C4-2B (cell line): Measurements from ENCODE around the gene UGT1A3.

ENCODE experiments used
- H3K27ac ChIP-seq: fragments of 450-650 bp; 2 replicates; pipeline ENCODE4 v1.5.1; 2017
- ZFX ChIP-seq: fragments of 450-650 bp; IDR thresholded peaks from 2 replicates; pipeline ENCODE4 v1.6.1; 2017
- TF ChIP-seq, protein P1 (sequence below): fragments of 450-650 bp; conservative IDR thresholded peaks from 2 replicates; pipeline ENCODE4 v1.5.1; 2017; ENCODE audit warnings: mild to moderate bottlenecking

UGT1A3 gene

DNA sequence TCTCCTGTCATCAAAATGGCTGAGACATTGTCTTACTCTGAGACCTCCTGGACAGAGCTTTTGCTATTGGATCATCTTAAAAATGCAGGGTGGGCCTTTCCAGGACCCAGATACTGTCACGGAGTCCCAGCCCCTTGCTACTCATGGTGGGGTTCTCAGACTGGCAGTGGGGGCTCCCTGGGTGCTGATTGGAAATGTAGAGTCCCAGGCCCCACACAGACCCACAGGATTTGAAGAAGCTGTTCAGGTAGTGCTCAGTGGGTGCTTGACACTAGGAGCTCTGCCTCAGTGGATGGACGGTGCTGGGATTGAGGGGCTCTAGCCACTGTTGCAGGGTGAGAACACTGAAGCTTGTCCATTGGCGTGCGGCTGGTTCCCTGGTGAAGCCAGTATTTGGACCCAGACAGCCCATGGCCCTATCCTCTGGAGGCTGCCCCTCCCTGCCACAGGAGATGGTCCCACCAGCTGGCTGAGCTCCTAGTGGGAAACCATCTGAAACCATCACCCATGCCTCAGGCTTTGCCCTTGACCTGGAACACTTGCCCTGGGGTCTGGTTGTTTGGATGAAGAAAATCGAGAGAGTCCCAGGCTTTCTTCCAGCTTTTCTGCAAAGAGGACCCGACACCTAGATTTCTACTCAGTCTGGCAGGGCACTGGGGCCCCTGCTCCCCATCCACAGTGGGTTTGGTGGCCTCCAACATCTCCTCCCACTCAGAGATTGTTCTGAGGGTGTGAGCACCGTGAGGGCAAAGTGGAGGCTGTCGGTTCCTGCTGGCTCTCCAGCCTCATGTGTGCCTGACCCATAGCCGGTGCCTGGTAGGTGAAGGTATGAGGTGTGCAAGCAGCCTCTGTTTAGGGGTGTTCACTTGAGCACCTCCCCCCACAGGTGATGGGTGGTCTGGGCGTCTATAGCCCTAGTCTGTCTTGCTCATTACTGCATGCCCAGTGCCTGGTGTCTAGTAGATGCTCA is 79.4 kb downstream of the UGT1A3 start:
- TF ChIP-seq ZFX = no peak
- TF ChIP-seq, protein P1, sequence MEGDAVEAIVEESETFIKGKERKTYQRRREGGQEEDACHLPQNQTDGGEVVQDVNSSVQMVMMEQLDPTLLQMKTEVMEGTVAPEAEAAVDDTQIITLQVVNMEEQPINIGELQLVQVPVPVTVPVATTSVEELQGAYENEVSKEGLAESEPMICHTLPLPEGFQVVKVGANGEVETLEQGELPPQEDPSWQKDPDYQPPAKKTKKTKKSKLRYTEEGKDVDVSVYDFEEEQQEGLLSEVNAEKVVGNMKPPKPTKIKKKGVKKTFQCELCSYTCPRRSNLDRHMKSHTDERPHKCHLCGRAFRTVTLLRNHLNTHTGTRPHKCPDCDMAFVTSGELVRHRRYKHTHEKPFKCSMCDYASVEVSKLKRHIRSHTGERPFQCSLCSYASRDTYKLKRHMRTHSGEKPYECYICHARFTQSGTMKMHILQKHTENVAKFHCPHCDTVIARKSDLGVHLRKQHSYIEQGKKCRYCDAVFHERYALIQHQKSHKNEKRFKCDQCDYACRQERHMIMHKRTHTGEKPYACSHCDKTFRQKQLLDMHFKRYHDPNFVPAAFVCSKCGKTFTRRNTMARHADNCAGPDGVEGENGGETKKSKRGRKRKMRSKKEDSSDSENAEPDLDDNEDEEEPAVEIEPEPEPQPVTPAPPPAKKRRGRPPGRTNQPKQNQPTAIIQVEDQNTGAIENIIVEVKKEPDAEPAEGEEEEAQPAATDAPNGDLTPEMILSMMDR = no peak
- H3K27ac ChIP-seq = no peak overlapping the region

DNA sequence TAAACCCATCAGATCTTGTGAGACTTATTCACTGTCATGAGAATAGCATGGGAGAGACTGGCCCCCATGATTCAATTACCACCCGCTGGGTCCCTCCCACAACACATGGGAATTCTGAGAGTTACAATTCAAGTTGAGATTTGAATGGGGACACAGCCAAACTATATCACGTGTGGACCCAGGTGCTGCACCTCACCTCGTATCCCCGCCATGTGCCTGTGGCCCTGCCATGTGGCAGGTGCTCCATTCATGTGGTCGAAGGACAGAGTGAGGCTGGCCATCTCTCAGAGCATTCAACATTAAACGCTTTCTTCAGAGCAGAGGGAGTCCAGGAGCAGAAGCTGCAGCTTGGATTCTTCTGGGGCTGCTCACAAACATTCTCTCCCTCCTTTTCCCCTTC is 81.5 kb downstream of the UGT1A3 start:
- TF ChIP-seq ZFX = no peak
- TF ChIP-seq, protein P1 = no peak
- H3K27ac ChIP-seq = no peak overlapping the region

DNA sequence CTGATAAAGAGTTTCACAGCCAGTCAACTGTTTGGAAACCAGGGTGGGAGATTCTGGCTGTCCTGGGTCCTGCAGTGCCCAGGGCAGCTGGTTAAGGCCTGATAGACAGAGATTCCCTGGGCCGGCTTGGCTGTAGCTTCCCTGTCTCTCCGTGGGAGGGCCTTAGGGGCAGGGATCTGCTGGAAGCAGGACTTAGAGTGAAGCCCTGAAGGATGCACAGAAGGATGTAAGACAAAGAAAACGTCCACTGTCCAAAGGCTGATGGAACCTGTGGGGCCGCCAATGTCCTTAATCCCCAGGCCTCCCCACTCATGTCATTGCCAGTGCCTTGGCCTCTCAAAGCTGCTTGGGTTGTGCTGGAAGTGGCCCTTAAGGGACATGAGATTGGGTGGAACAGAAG is 82.2 kb downstream of the UGT1A3 start:
- no peak for TF ChIP-seq ZFX
- TF ChIP-seq, protein P1 = no peak
- H3K27ac ChIP-seq = no peak overlapping the region

DNA sequence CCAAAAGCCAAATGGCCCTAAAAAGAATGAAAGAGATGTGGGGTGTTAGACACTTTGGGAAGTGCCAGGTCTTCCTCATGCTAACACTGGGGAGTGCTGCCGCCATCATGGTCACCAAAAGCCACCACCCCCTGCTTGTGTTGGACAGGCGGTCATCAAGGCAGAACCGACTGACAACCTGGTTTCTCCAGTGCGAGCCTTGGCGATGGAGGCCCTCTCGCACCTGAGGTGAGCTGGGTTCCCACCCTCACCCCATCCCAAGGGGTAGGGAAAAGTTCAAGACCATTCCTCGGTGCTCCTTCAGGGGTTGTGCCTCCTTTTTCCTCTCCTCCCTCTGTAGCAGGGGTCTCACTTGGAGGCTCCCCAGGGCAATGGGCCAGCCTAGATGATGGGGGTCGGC is 82.9 kb downstream of the UGT1A3 start:
- TF ChIP-seq, protein P1 = no peak
- TF ChIP-seq ZFX = no peak
- H3K27ac ChIP-seq = no peak overlapping the region

DNA sequence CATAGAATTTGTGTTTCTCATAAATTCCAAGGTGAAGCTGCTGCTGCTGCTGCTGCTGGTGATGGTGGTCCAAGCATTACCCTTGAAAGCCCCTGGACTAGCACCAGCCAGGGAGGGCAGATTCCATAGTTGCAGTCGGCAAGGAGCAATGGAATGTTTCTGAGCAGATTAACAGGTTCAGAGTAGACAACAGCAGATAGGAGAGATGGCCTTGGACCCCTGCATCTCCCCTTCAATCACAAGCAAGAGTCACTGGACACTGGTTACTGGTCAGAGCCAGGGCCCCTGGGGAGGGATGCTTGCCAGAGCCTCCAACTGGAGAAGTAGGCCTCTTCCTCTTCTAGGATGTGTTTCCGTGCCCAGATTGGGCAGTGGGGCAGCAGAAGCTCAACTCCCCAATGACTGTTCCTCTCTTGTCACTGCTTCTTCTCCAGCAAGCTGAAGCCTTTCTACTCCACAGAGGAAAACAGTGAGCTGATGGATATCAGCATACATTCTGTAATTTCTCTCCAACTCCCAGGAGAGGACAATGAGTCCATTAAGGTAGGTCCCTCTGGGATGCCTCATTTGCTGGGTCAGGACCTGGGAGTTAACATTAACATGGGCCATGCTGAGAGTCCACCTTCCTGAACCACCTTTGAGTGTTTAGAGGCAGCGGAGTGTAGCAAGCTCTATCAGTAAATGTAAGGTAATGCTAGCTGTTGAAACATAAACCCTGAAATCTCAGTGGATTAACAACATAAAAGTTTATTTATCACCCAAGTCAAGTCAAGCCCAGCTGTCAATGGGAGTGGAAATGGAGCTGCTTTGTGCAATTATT is 84.6 kb downstream of the UGT1A3 start:
- no peak overlapping the region for H3K27ac ChIP-seq
- TF ChIP-seq ZFX = no peak
- TF ChIP-seq, protein P1 = no peak

DNA sequence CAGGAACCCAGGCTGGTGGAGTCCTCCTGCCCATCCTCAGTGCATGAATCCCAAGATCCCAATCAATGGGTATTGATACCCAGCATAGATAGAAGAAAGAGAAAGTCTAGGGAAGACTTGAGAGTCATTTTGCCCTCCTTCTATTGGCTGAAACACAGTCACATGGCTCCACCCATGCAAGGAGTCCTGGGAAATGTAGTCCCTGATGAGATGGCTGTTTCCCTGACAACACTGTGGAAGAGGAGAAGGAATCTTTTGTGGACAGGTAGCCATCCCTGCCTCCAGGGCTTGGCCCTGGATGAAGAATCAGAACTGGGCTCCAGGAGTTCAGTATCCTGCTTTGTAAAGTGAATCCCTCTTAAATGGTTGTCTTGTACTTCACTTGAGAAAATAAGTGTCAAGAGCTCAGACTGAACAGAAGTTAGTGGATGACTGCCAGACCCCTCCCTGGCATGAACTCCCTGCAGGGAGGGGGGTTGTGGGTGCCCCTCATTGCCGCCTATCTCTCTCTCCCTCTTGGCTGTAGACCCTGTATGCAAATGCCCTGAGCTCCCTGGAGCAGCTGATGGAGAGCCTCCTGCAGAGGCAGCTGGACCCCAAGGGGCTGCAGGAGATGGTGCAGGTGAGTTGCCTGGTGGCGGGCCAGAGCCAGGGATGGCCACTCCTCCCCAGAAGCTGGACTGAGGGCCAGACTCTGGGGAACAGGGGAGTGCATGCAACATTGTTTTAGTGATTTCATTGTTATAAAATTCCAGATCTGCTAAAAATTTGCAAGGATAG is 85.4 kb downstream of the UGT1A3 start:
- TF ChIP-seq ZFX = no peak
- TF ChIP-seq, protein P1 = no peak
- no peak overlapping the region for H3K27ac ChIP-seq
